GM12872 (cell line): ENCODE data around the gene HNRNPLL.

ENCODE experiments used
- TF ChIP-seq, protein P1 (sequence below): IDR thresholded peaks from 3 replicates; pipeline ENCODE4 v1.5.1; 2011; ENCODE audit warnings: low read depth, mild to moderate bottlenecking, low read length, moderate library complexity; ENCODE audit not compliant: insufficient read depth

HNRNPLL gene

DNA sequence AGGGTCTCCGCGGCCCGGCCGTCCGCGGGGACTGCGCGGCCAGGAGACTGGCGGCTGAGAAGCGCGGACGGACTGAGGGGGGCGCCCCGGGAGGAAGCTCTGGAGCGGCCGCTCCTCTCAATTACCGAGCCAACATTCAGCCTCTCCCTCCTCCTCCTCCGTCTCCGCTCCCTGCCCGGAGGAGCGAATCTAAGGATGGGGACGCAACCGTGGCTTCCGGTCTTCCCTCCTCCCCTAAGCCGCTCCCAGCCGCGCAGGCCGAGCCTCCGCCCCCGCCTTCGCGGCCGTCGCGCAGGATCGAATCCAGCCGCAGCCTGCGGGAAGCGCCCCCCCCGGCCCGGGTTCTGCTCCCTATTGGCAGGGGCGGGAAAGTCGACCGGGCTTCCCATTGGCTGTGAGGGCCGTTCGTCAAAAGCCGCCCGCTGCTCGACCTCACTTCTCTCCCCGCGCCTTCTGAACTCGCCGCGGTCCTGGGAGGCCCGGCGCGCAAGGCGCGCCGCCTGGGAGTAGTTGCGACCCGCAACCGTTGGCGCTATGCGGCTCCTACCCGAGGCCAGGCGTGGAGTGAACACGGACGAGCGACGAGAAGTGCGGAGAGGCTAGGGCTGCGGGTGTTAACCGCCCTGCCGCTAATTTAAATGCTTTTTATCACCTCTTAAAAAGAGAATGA, at the start of gene HNRNPLL:
HNRNPLL (minus strand) TSS at position 197 of the 670 bp plus-strand sequence. CDS start 302 bp downstream, outside the sequence.
- TF ChIP-seq, protein P1, sequence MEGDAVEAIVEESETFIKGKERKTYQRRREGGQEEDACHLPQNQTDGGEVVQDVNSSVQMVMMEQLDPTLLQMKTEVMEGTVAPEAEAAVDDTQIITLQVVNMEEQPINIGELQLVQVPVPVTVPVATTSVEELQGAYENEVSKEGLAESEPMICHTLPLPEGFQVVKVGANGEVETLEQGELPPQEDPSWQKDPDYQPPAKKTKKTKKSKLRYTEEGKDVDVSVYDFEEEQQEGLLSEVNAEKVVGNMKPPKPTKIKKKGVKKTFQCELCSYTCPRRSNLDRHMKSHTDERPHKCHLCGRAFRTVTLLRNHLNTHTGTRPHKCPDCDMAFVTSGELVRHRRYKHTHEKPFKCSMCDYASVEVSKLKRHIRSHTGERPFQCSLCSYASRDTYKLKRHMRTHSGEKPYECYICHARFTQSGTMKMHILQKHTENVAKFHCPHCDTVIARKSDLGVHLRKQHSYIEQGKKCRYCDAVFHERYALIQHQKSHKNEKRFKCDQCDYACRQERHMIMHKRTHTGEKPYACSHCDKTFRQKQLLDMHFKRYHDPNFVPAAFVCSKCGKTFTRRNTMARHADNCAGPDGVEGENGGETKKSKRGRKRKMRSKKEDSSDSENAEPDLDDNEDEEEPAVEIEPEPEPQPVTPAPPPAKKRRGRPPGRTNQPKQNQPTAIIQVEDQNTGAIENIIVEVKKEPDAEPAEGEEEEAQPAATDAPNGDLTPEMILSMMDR, result no peak

GRCh38 chr2:38650717-38651116, 48.0 kb upstream of the HNRNPLL start:
- TF ChIP-seq, protein P1, result no peak

GRCh38 chr2:38650012-38650411, 47.3 kb upstream of the HNRNPLL start:
- TF ChIP-seq, protein P1, result no peak

DNA sequence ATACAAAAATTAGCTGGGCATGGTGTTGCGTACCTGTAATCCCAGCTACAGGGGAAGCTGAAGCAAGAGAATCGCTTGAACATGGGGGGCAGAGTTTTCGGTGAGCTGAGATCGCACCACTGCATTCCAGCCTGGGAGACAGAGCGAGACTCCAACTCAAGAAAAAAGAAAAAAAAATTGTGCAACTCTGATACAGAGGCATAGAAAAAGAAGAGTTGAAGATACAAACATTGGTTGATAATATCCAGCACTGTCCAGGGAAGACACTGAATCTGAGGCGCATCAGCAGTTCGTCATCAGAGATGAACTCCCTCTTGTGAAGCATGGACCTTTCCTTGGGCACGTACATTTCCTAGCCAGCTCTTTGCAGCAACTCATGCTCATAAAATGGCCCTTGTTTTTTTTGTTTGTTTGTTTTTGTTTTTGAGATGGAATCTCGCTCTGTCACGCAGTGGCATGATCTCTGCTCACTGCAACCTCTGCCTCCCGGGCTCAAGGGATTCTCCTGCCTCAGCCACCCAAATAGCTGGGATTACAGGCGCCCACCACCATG, 46.5 kb upstream of the HNRNPLL start:
- TF ChIP-seq, protein P1, result no peak

- TF ChIP-seq, protein P1, result no peak
These were observed 45.5 kb upstream of the HNRNPLL start for GRCh38 chr2:38648107-38648761.

GRCh38 chr2:38643021-38643671, 40.4 kb upstream of the HNRNPLL start:
- TF ChIP-seq, protein P1, result no peak

DNA sequence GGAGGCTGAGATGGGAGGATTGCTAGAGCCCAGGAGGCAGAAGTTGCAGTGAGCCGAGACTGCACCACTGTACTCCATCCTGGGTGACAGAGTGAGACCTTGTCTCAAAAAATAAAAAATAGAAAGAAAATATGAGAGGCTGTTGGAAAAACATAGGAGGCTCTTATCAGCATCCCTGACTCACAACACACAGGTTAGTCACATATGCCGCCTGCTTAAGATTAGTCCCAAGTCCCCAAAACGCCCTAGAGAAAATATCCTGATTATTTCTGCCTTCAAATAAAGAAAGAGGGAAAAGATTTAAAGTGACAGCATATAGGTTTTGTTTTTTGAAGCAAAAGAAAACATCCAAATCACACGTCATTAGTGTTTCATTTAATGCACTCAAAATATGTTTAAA, 33.3 kb upstream of the HNRNPLL start:
- TF ChIP-seq, protein P1, result no peak
